NT2/D1 (cell line): ENCODE data around the gene PITPNM2.

Experiments
- SUZ12 ChIP-seq: IDR thresholded peaks from 2 replicates; pipeline ENCODE4 v1.6.1; 2011; ENCODE audit not compliant: insufficient read length, insufficient read depth; ENCODE audit errors: extremely low read depth
- YY1 ChIP-seq: IDR thresholded peaks from 2 replicates; pipeline ENCODE4 v1.6.1; 2011; ENCODE audit not compliant: insufficient read length, insufficient read depth
- ZNF274 ChIP-seq: IDR thresholded peaks from 2 replicates; pipeline ENCODE4 v1.6.1; 2011; ENCODE audit warnings: mild to moderate bottlenecking, low read depth, low read length

GRCh38 chr12:123131879-123132402 lies 18.9 kb downstream of the PITPNM2 start:
- TF ChIP-seq ZNF274 = no peak
- TF ChIP-seq SUZ12 = no peak
- TF ChIP-seq YY1 = no peak
